HCT116 (cell line): ENCODE measurements around the gene RMND5A. TPM values are rescaled to one million over a fixed set of nuclear protein-coding genes. Genes with fewer than 3 reads are reported as not detected.

Experiments used
- ATAC-seq: fragments of 200-7000 bp; cut with Tn5 transposase; 2 replicates; pipeline ENCODE4 v1.9.1; 2020; ENCODE audit warnings: mild to moderate bottlenecking, moderate library complexity
- BruUV-seq: library from RNA; stranded (reverse); fragments of 400-500 nt; replicated peaks from 2 replicates; lab custom pipeline; 2021; lab: Mats Ljungman, UMichigan
- CTCF ChIA-PET: fragments of 300-600 bp; sonication (Branson Sonifier 250); formaldehyde crosslinking; loops from one replicate; lab custom pipeline; 2021; ENCODE audit warnings: antibody characterized with exemption; lab: Charles Lee
- POLR2A ChIA-PET: fragments of 300-600, 350-600 bp; sonication (Branson Sonifier 250); formaldehyde crosslinking; loops from one replicate; lab custom pipeline; 2021; ENCODE audit warnings: antibody characterized with exemption; lab: Charles Lee
- RAD21 ChIA-PET, 2 experiments: fragments of 300-600 bp; sonication (Branson Sonifier 250); formaldehyde crosslinking; loops; one replicate each; lab custom pipeline; 2023; ENCODE audit warnings: low total read pairs in 2 of 2; ENCODE audit not compliant: uncharacterized antibody in 2 of 2, unreplicated experiment in 2 of 2, low non-redundant PET in 1 of 2; lab: Charles Lee
- DNase-seq: peaks from one replicate; pipeline ENCODE4 v3.0.0-alpha.2; 2010; ENCODE audit warnings: low read depth, low spot score
- H2AFZ ChIP-seq: fragments of 200-600 bp; shearing (Covaris generic), sonication (generic); 2 replicates; pipeline ENCODE4 v1.6.1; 2017; ENCODE audit warnings: low read depth, mixed run types, mixed read lengths, antibody characterized with exemption, low read length; ENCODE audit not compliant: poor library complexity, severe bottlenecking
- H3K27ac ChIP-seq: 2 replicates; pipeline ENCODE4 v1.5.1; 2012; ENCODE audit warnings: low read depth, low read length
- H3K27me3 ChIP-seq: fragments of 200-600 bp; sonication (generic); 2 replicates; pipeline ENCODE4 v1.6.1; 2016; ENCODE audit warnings: mixed run types, low read length, mixed read lengths; ENCODE audit not compliant: insufficient read depth
- H3K36me3 ChIP-seq, 2 experiments: fragments of 200-500 bp in 1 of 2; fragments of 200-600 bp in 1 of 2; sonication (Bioruptor generic) in 1 of 2; sonication (generic) in 1 of 2; 2 replicates each; pipeline versions ENCODE4 v1.5.1 to v1.6.1; 2014 to 2016; ENCODE audit warnings: low read length in 2 of 2, inconsistent platforms in 1 of 2, mixed read lengths in 1 of 2, mixed run types in 1 of 2; ENCODE audit not compliant: insufficient read depth in 2 of 2, control insufficient read depth in 1 of 2
- H3K4me1 ChIP-seq, 2 experiments: fragments of 200-600 bp in 1 of 2; sonication (generic) in 1 of 2; 2 replicates each; pipeline versions ENCODE4 v1.5.1 to v1.6.1; 2012 to 2017; ENCODE audit warnings: low read length in 2 of 2, inconsistent platforms in 1 of 2, mild to moderate bottlenecking in 1 of 2, mixed read lengths in 1 of 2, mixed run types in 1 of 2, moderate library complexity in 1 of 2; ENCODE audit not compliant: insufficient read depth in 2 of 2, control insufficient read depth in 1 of 2
- H3K4me2 ChIP-seq: fragments of 200-600 bp; sonication (generic); 2 replicates; pipeline ENCODE4 v1.6.1; 2017; ENCODE audit warnings: mixed run types, low read length, mixed read lengths
- H3K4me3 ChIP-seq, 2 experiments: fragments of 200-600 bp in 1 of 2; sonication (generic) in 1 of 2; replicated peaks in 1 of 2; 2 replicates each; pipeline ENCODE4 v1.5.1; 2011 to 2016; ENCODE audit warnings: low read length in 2 of 2, control low read depth in 1 of 2, low read depth in 1 of 2, mild to moderate bottlenecking in 1 of 2, mixed read lengths in 1 of 2, mixed run types in 1 of 2
- H3K79me2 ChIP-seq: fragments of 200-600 bp; sonication (generic); 2 replicates; pipeline ENCODE4 v1.6.1; 2017; ENCODE audit warnings: mild to moderate bottlenecking, mixed run types, low read length, moderate library complexity, mixed read lengths; ENCODE audit not compliant: insufficient read depth
- H3K9ac ChIP-seq: fragments of 200-600 bp; sonication (generic); 2 replicates; pipeline ENCODE4 v1.6.1; 2016; ENCODE audit warnings: low read length, mixed read lengths
- H3K9me2 ChIP-seq: fragments of 200-600 bp; sonication (generic), shearing (Covaris generic); 2 replicates; pipeline ENCODE4 v1.6.1; 2017; ENCODE audit warnings: mixed run types, mild to moderate bottlenecking, moderate library complexity; ENCODE audit not compliant: insufficient read depth
- H3K9me3 ChIP-seq, 2 experiments: fragments of 200-500 bp in 1 of 2; fragments of 200-600 bp in 1 of 2; sonication (Bioruptor generic) in 1 of 2; sonication (generic) in 1 of 2; 2 replicates each; pipeline ENCODE4 v1.6.1; 2014 to 2017; ENCODE audit warnings: low read length in 2 of 2, mixed read lengths in 2 of 2, inconsistent platforms in 1 of 2, low read depth in 1 of 2, mild to moderate bottlenecking in 1 of 2, mixed run types in 1 of 2, moderate library complexity in 1 of 2; ENCODE audit not compliant: control insufficient read depth in 1 of 2, insufficient read depth in 1 of 2
- H4K20me1 ChIP-seq: fragments of 200-600 bp; sonication (generic), shearing (Covaris generic); 2 replicates; pipeline ENCODE4 v1.6.1; 2017; ENCODE audit warnings: mixed run types, mild to moderate bottlenecking, moderate library complexity; ENCODE audit not compliant: insufficient read depth
- CBX3 ChIP-seq: IDR thresholded peaks from 2 replicates; pipeline ENCODE4 v1.6.1; 2012; ENCODE audit warnings: low read depth
- CEBPB ChIP-seq: IDR thresholded peaks from 2 replicates; pipeline ENCODE4 v1.6.1; 2012; ENCODE audit warnings: low read depth
- EGR1 ChIP-seq: IDR thresholded peaks from 2 replicates; pipeline ENCODE4 v1.6.1; 2012; ENCODE audit warnings: low read depth
- EZH2 ChIP-seq: fragments of 200-600 bp; sonication (generic); IDR thresholded peaks from 2 replicates; pipeline ENCODE4 v1.6.1; 2017; ENCODE audit warnings: antibody characterized with exemption, mixed run types
- POLR2A ChIP-seq: IDR thresholded peaks from 2 replicates; pipeline ENCODE4 v1.7.0; 2011; ENCODE audit warnings: borderline replicate concordance; ENCODE audit not compliant: insufficient read depth, insufficient read length; ENCODE audit errors: extremely low read depth
- SIN3A ChIP-seq: IDR thresholded peaks from 2 replicates; pipeline ENCODE4 v1.6.1; 2012; ENCODE audit warnings: low read depth
- SP1 ChIP-seq: IDR thresholded peaks from 2 replicates; pipeline ENCODE4 v1.6.1; 2012; ENCODE audit warnings: low read depth
- SRF ChIP-seq: IDR thresholded peaks from 2 replicates; pipeline ENCODE4 v1.6.1; 2012; ENCODE audit warnings: low read depth
- YY1 ChIP-seq: IDR thresholded peaks from 2 replicates; pipeline ENCODE4 v1.6.1; 2011; ENCODE audit warnings: low read length, low read depth, moderate library complexity, mild to moderate bottlenecking; ENCODE audit not compliant: insufficient replicate concordance; ENCODE audit errors: extremely low read depth
- ZFX ChIP-seq: fragments of 450-650 bp; IDR thresholded peaks from 2 replicates; pipeline ENCODE4 v1.6.1; 2017
- intact Hi-C: fragments of 100-400 bp; cut with micrococcal nuclease; formaldehyde crosslinking; loops from 2 replicates; pipeline ENCODE4 v1.10.0; 2022
- total RNA-seq: library from RNA; stranded (reverse); gene quantifications from one replicate; pipeline ENCODE4 v1.2.1, GENCODE V29; 2021; ENCODE audit not compliant: unreplicated experiment
- TF ChIP-seq, protein P1 (sequence below): IDR thresholded peaks from 2 replicates; pipeline ENCODE4 v1.6.1; 2012
- TF ChIP-seq, protein P2 (sequence below), 3 experiments: fragments of 200-600 bp in 1 of 3; sonication (generic) in 1 of 3; IDR thresholded peaks in 2 of 3; conservative IDR thresholded peaks in 1 of 3; 2 replicates each; pipeline ENCODE4 v1.5.1; 2012 to 2017; ENCODE audit warnings: low read depth in 2 of 3, low read length in 2 of 3, antibody characterized with exemption in 1 of 3, borderline replicate concordance in 1 of 3, control low read depth in 1 of 3, mild to moderate bottlenecking in 1 of 3, mixed read lengths in 1 of 3, mixed run types in 1 of 3, moderate library complexity in 1 of 3; ENCODE audit not compliant: insufficient read depth in 1 of 3
- TF ChIP-seq, protein P3 (sequence below): IDR thresholded peaks from 2 replicates; pipeline ENCODE4 v1.6.1; 2012
- TF ChIP-seq, protein P4 (sequence below): IDR thresholded peaks from 2 replicates; pipeline ENCODE4 v1.6.1; 2011; ENCODE audit warnings: mild to moderate bottlenecking, low read length, moderate library complexity; ENCODE audit not compliant: insufficient replicate concordance; ENCODE audit errors: extremely low read depth

Gene RMND5A
- total RNA-seq, 1 experiment from 2014 or later, result 32.4 TPM

DNA sequence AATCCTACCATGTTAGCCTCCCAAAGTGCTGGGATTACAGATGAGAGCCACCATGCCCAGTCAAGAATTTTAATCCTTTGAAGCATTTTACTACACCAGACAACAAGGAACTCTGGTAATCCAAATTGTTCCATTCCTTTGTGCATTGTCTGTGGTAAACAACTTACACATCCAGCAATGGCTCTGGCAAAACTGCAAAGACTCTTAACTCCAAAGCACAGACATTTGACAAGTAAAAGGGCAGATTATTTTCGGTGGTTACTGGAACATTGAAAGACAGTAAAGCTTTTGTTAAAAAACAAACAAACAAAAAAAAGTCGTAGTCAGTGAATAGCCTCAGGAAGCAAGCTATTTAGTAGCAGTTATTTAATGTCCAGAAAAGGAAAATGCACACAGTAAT, 33.2 kb upstream of the RMND5A start:
- RAD21 ChIA-PET, result no interaction called here
- no peak overlapping the region for H3K9ac ChIP-seq
- H4K20me1 ChIP-seq, result no peaks in the 10 kb centered on the region
- intact Hi-C loops, result no loop called here
- no peak overlapping the region for H3K27ac ChIP-seq
- BruUV-seq, result no TSS peak
- CTCF ChIA-PET, result no interaction called here
- peaks cover 0 to 3% of the 10 kb centered on the region in 2 experiments; a peak in 1 of 4 replicates for H3K36me3 ChIP-seq
- no peaks in the 10 kb centered on the region for H3K27me3 ChIP-seq
- no peaks in the 10 kb centered on the region for H3K79me2 ChIP-seq
- TF ChIP-seq CEBPB, result no peak
- TF ChIP-seq, protein P1, sequence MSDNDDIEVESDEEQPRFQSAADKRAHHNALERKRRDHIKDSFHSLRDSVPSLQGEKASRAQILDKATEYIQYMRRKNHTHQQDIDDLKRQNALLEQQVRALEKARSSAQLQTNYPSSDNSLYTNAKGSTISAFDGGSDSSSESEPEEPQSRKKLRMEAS, result no peak
- TF ChIP-seq ZFX, result no peak
- no peak overlapping the region for H3K4me2 ChIP-seq
- POLR2A ChIA-PET, result no interaction called here
- 0 out of 4 replicates have a peak, but pooled peaks cover 0 to 3% of the 10 kb centered on the region in 2 experiments for H3K9me3 ChIP-seq
- H3K4me1 ChIP-seq, result no peaks in the 10 kb centered on the region
- DNase-seq, result no peak
- no peak overlapping the region for H3K4me3 ChIP-seq
- ATAC-seq, result no peak
- H3K9me2 ChIP-seq, result no peaks in the 10 kb centered on the region; the same call in 1 of the 2 replicates
- H2AFZ ChIP-seq, result no peak overlapping the region

DNA sequence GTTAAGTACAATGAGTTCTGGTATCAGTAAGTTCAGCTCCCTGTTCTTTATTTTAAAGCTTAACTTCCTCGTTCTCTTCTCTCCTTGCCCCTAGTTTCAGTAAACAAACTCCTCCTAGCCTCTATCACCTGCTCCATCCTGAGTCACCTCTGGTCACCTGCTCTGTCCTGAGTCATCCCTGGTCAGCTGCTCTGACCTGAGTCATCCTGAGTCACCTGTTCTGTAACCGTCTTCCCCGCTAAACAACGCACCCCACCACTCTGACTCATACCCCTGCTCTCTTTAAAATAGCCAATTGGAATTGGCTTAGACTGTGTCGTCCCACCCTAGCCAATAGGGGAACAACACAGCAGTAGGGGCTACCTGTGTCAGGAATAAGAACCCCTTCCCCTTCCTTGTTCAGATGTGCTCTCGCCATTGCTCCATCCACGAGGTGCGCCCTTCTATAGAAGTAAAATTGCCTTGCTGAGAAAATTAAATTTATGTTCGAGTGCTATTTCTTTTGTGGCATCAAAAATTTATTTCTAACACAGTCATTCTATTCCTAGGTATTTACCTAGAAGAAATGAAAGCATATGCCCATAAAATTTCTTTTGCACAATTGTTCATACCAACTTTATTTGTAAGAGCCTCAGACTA, 24.9 kb upstream of the RMND5A start:
- intact Hi-C loops, result loop anchor here (10.0 kb wide), 1 partner anchor 170 kb away; no protein-coding TSS in a partner anchor
- H3K9ac ChIP-seq, result no peak overlapping the region
- no peaks in the 10 kb centered on the region; the same call in 1 of the 2 replicates for H3K9me2 ChIP-seq
- ChIA-PET CTCF (no interaction called here), POLR2A (no interaction called here), RAD21 (no interaction called here)
- no peak overlapping the region for H2AFZ ChIP-seq
- peaks cover 0 to 8% of the 10 kb centered on the region in 2 experiments; a peak in 2 of 4 replicates for H3K36me3 ChIP-seq
- no TSS peak for BruUV-seq
- no peaks in the 10 kb centered on the region for H4K20me1 ChIP-seq
- no peaks in the 10 kb centered on the region for H3K27me3 ChIP-seq
- H3K79me2 ChIP-seq, result no peaks in the 10 kb centered on the region
- H3K4me2 ChIP-seq, result peak overlapping the region; percentile 15; the same call in 1 of the 2 replicates
- DNase-seq (peak; percentile 85), ATAC-seq (peak; percentile 92)
- peaks cover 5 to 20% of the 10 kb centered on the region in 2 experiments; a peak in 3 of 4 replicates for H3K9me3 ChIP-seq
- peak overlapping the region; percentile 25; the same call in 1 of the 2 replicates for H3K27ac ChIP-seq
- peaks cover 0 to 14% of the 10 kb centered on the region in 2 experiments; a peak in 2 of 4 replicates for H3K4me1 ChIP-seq
- H3K4me3 ChIP-seq, result no peak overlapping the region
- TF ChIP-seq POLR2A (no peak), EGR1 (0 out of 2 replicates have a peak, but pooled peaks have one; percentile 13), ZFX (no peak), SIN3A (no peak), CBX3 (peak; percentile 86), CEBPB (no peak; the same call in 1 of the 2 replicates), YY1 (no peak), EZH2 (no peak), SRF (peak; percentile 69; the same call in 1 of the 2 replicates), SP1 (peak; percentile 74)
- TF ChIP-seq, protein P2, sequence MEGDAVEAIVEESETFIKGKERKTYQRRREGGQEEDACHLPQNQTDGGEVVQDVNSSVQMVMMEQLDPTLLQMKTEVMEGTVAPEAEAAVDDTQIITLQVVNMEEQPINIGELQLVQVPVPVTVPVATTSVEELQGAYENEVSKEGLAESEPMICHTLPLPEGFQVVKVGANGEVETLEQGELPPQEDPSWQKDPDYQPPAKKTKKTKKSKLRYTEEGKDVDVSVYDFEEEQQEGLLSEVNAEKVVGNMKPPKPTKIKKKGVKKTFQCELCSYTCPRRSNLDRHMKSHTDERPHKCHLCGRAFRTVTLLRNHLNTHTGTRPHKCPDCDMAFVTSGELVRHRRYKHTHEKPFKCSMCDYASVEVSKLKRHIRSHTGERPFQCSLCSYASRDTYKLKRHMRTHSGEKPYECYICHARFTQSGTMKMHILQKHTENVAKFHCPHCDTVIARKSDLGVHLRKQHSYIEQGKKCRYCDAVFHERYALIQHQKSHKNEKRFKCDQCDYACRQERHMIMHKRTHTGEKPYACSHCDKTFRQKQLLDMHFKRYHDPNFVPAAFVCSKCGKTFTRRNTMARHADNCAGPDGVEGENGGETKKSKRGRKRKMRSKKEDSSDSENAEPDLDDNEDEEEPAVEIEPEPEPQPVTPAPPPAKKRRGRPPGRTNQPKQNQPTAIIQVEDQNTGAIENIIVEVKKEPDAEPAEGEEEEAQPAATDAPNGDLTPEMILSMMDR (IDR thresholded peaks at IDR 0.05 in 2 of 3, conservative IDR thresholded peaks at IDR 0.05 in 1 of 3; ENCODE audit: borderline replicate concordance in 1 of 3, insufficient read depth in 1 of 3, low read depth in 2 of 3, low read length in 2 of 3), result no peak
- TF ChIP-seq, protein P3, sequence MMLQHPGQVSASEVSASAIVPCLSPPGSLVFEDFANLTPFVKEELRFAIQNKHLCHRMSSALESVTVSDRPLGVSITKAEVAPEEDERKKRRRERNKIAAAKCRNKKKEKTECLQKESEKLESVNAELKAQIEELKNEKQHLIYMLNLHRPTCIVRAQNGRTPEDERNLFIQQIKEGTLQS, result peak; percentile 77; the same call in 1 of the 2 replicates
- TF ChIP-seq, protein P4, sequence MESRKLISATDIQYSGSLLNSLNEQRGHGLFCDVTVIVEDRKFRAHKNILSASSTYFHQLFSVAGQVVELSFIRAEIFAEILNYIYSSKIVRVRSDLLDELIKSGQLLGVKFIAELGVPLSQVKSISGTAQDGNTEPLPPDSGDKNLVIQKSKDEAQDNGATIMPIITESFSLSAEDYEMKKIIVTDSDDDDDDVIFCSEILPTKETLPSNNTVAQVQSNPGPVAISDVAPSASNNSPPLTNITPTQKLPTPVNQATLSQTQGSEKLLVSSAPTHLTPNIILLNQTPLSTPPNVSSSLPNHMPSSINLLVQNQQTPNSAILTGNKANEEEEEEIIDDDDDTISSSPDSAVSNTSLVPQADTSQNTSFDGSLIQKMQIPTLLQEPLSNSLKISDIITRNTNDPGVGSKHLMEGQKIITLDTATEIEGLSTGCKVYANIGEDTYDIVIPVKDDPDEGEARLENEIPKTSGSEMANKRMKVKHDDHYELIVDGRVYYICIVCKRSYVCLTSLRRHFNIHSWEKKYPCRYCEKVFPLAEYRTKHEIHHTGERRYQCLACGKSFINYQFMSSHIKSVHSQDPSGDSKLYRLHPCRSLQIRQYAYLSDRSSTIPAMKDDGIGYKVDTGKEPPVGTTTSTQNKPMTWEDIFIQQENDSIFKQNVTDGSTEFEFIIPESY, result no peak
- TF ChIP-seq, protein P1, result peak; percentile 47; the same call in 1 of the 2 replicates
